Measurements from ENCODE around the gene HS3ST5.

The HS3ST5 gene

GRCh38 chr6:114376611-114377175, 33.9 kb upstream of the HS3ST5 start:
- TF ChIP-seq CTCF (IDR thresholded peaks at IDR 0.05; ENCODE audit: unreplicated experiment in 3 of 3), result no peak
- Mint-ChIP-seq H3K36me3 (ENCODE audit: low read depth) (no peaks in the 10 kb centered on the region), H3K9me3 (no peaks in the 10 kb centered on the region), H3K27me3 (ENCODE audit: low read depth) (peaks cover 3% of the 10 kb centered on the region), H3K4me1 (peaks cover 7% of the 10 kb centered on the region), H3K4me3 (no peak overlapping the region), H3K27ac (peak overlapping the region in 2 of 3 experiments; percentile 49 to 83)

GRCh38 chr6:114375541-114376192, 32.8 kb upstream of the HS3ST5 start:
- TF ChIP-seq CTCF (IDR thresholded peaks at IDR 0.05; ENCODE audit: unreplicated experiment in 3 of 3), result no peak
- H3K4me3 Mint-ChIP-seq, result no peak overlapping the region
- H3K9me3 Mint-ChIP-seq, result no peaks in the 10 kb centered on the region
- peak overlapping the region in 1 of 3 experiments; percentile 8 for H3K27ac Mint-ChIP-seq
- peaks cover 7% of the 10 kb centered on the region for H3K4me1 Mint-ChIP-seq
- no peaks in the 10 kb centered on the region for H3K36me3 Mint-ChIP-seq (ENCODE audit: low read depth)
- H3K27me3 Mint-ChIP-seq (ENCODE audit: low read depth), result peaks cover 3% of the 10 kb centered on the region

- no peak for TF ChIP-seq CTCF (IDR thresholded peaks at IDR 0.05; ENCODE audit: unreplicated experiment in 3 of 3)
- no peaks in the 10 kb centered on the region for H3K4me1 Mint-ChIP-seq
Observed at GRCh38 chr6:114367315-114367961, 24.6 kb upstream of the HS3ST5 start.

GRCh38 chr6:114366899-114367298, 24.1 kb upstream of the HS3ST5 start:
- no peak for TF ChIP-seq CTCF (IDR thresholded peaks at IDR 0.05; ENCODE audit: unreplicated experiment in 3 of 3)
- Mint-ChIP-seq H3K36me3 (ENCODE audit: low read depth) (no peaks in the 10 kb centered on the region), H3K9me3 (no peaks in the 10 kb centered on the region), H3K4me3 (no peak overlapping the region), H3K27me3 (ENCODE audit: low read depth) (peaks cover 5% of the 10 kb centered on the region), H3K4me1 (no peaks in the 10 kb centered on the region), H3K27ac (no peak overlapping the region)

More at GRCh38 chr6:114367315-114367961, 24.6 kb upstream of the HS3ST5 start:
- Mint-ChIP-seq H3K27ac (no peak overlapping the region), H3K9me3 (no peaks in the 10 kb centered on the region), H3K27me3 (ENCODE audit: low read depth) (no peaks in the 10 kb centered on the region), H3K36me3 (ENCODE audit: low read depth) (no peaks in the 10 kb centered on the region), H3K4me3 (no peak overlapping the region)

GRCh38 chr6:114364301-114364700, 21.5 kb upstream of the HS3ST5 start:
- Mint-ChIP-seq H3K27ac (no peak overlapping the region), H3K27me3 (ENCODE audit: low read depth) (peaks cover 5% of the 10 kb centered on the region), H3K36me3 (ENCODE audit: low read depth) (no peaks in the 10 kb centered on the region), H3K4me1 (no peaks in the 10 kb centered on the region), H3K9me3 (no peaks in the 10 kb centered on the region), H3K4me3 (no peak overlapping the region)
- TF ChIP-seq CTCF (IDR thresholded peaks at IDR 0.05; ENCODE audit: unreplicated experiment in 3 of 3), result no peak

Measured in nephron (organoid).